PC-3 (cell line): ENCODE data around the gene SAMD14. TPM values are rescaled to one million over a fixed set of nuclear protein-coding genes. Genes with fewer than 3 reads are reported as not detected.

Experiments
- ATAC-seq: fragments of 200-7000 bp; cut with Tn5 transposase; 2 replicates; pipeline ENCODE4 v1.9.1; 2020; ENCODE audit warnings: mild to moderate bottlenecking, moderate library complexity
- BruUV-seq: library from RNA; stranded (reverse); fragments of 400-500 nt; replicated peaks from 2 replicates; lab custom pipeline; 2021; lab: Mats Ljungman, UMichigan
- CTCF ChIA-PET: fragments of 300-600 bp; sonication (Branson Sonifier 250); formaldehyde crosslinking; loops from one replicate; lab custom pipeline; 2022; ENCODE audit warnings: antibody characterized with exemption; lab: Charles Lee
- POLR2A ChIA-PET: fragments of 300-600 bp; sonication (Branson Sonifier 250); formaldehyde crosslinking; loops from one replicate; lab custom pipeline; 2022; ENCODE audit warnings: antibody characterized with exemption; ENCODE audit not compliant: unreplicated experiment; lab: Charles Lee
- DNase-seq: peaks from one replicate; pipeline ENCODE4 v3.0.0-alpha.2; 2015
- H2AFZ ChIP-seq: fragments of 300-600 bp; sonication (generic); 2 replicates; pipeline ENCODE4 v1.6.0; 2016; ENCODE audit warnings: antibody characterized with exemption, low read length
- H3F3A ChIP-seq: fragments of 300-600 bp; sonication (generic); one replicate; pipeline ENCODE4 v1.6.0; 2017; ENCODE audit warnings: antibody characterized with exemption, low read length, control low read depth, mild to moderate bottlenecking; ENCODE audit not compliant: unreplicated experiment
- H3K27ac ChIP-seq: fragments of 300-600 bp; sonication (generic); 2 replicates; pipeline ENCODE4 v1.5.1; 2016; ENCODE audit warnings: mild to moderate bottlenecking, low read length
- H3K27me3 ChIP-seq: fragments of 300-600 bp; sonication (generic); 2 replicates; pipeline ENCODE4 v1.6.1; 2016; ENCODE audit warnings: low read length, mixed read lengths
- H3K36me3 ChIP-seq: fragments of 300-600 bp; sonication (generic); 2 replicates; pipeline ENCODE4 v1.6.1; 2016; ENCODE audit warnings: low read depth, mixed run types, low read length, mixed read lengths
- H3K4me1 ChIP-seq: fragments of 300-600 bp; sonication (generic); 2 replicates; pipeline ENCODE4 v1.5.1; 2016; ENCODE audit warnings: low read length; ENCODE audit not compliant: insufficient read depth
- H3K4me2 ChIP-seq: fragments of 300-600 bp; sonication (generic); 2 replicates; pipeline ENCODE4 v1.6.0; 2016; ENCODE audit warnings: low read length
- H3K4me3 ChIP-seq: fragments of 300-600 bp; sonication (generic); 2 replicates; pipeline ENCODE4 v1.5.1; 2016; ENCODE audit warnings: mild to moderate bottlenecking, low read length, mixed read lengths
- H3K79me2 ChIP-seq: fragments of 300-600 bp; sonication (generic); 2 replicates; pipeline ENCODE4 v1.6.1; 2017; ENCODE audit warnings: low read length, mixed read lengths
- H3K9ac ChIP-seq: fragments of 300-600 bp; sonication (generic); 2 replicates; pipeline ENCODE4 v1.6.0; 2016; ENCODE audit warnings: mild to moderate bottlenecking, low read length
- H3K9me2 ChIP-seq: fragments of 300-600 bp; sonication (generic); replicated peaks from 2 replicates; pipeline ENCODE4 v1.6.1; 2016; ENCODE audit warnings: mixed run types, low read length, mixed read lengths
- H3K9me3 ChIP-seq: fragments of 300-600 bp; sonication (generic); 2 replicates; pipeline ENCODE4 v1.6.1; 2016; ENCODE audit warnings: low read length, mixed read lengths
- H4K20me1 ChIP-seq: fragments of 300-600 bp; sonication (generic); 2 replicates; pipeline ENCODE4 v1.6.1; 2016; ENCODE audit warnings: low read length, mixed read lengths
- CTCF ChIP-seq: fragments of 300-600 bp; sonication (generic); conservative IDR thresholded peaks from 2 replicates; pipeline ENCODE4 v1.5.1; 2017; ENCODE audit warnings: antibody characterized with exemption, low read depth, mild to moderate bottlenecking, low read length
- EZH2 ChIP-seq: fragments of 300-600 bp; sonication (generic); IDR thresholded peaks from one replicate; pipeline ENCODE4 v1.6.1; 2017; ENCODE audit warnings: antibody characterized with exemption, mild to moderate bottlenecking, low read length; ENCODE audit not compliant: unreplicated experiment
- EZH2phosphoT487 ChIP-seq: fragments of 300-600 bp; sonication (generic); IDR thresholded peaks from 2 replicates; pipeline ENCODE4 v1.6.1; 2018; ENCODE audit warnings: mild to moderate bottlenecking, antibody characterized with exemption, low read length, borderline replicate concordance
- intact Hi-C: fragments of 100-400 bp; cut with micrococcal nuclease; formaldehyde crosslinking; loops from 2 replicates; pipeline ENCODE4 v1.9.0; 2023
- total RNA-seq: library from RNA; depleted of rRNA; stranded (reverse); fragments of >200 nt; gene quantifications from 2 replicates; pipeline ENCODE4 v1.2.3, GENCODE V29; 2014

SAMD14 gene
- total RNA-seq, 1 experiment from 2014 or later, result 0.11 TPM

- peaks cover 10% of the 10 kb centered on the region; the same call in 1 of the 2 replicates for H3K4me1 ChIP-seq
- H3K9ac ChIP-seq, result no peak overlapping the region
- no peaks in the 10 kb centered on the region for H4K20me1 ChIP-seq
- H3K4me3 ChIP-seq, result no peak overlapping the region
- POLR2A ChIA-PET, result no interaction called here
- H3K4me2 ChIP-seq, result no peak overlapping the region
- no peak for TF ChIP-seq EZH2
- no peak for TF ChIP-seq EZH2phosphoT487
- TF ChIP-seq CTCF, result no peak
- H3K36me3 ChIP-seq, result no peaks in the 10 kb centered on the region
- H3K9me2 ChIP-seq, result no peaks in the 10 kb centered on the region
- H3K79me2 ChIP-seq, result no peaks in the 10 kb centered on the region
- H3K27me3 ChIP-seq, result no peaks in the 10 kb centered on the region
- peak; percentile 84 for ATAC-seq
- H3K27ac ChIP-seq, result no peak overlapping the region
- no peaks in the 10 kb centered on the region for H3K9me3 ChIP-seq
- no peaks in the 10 kb centered on the region for H3F3A ChIP-seq
- DNase-seq, result peak; percentile 56
- H2AFZ ChIP-seq, result no peak overlapping the region
- intact Hi-C loops, result no loop called here
- CTCF ChIA-PET, result no interaction called here
- BruUV-seq, result no TSS peak
Observed at GRCh38 chr17:50107790-50108414, 22.1 kb downstream of the SAMD14 start.

GRCh38 chr17:50106393-50107131, 23.4 kb downstream of the SAMD14 start:
- ChIA-PET POLR2A (no interaction called here), CTCF (no interaction called here)
- intact Hi-C loops, result no loop called here
- DNase-seq (no peak), ATAC-seq (no peak)
- no peaks in the 10 kb centered on the region for H3K36me3 ChIP-seq
- H3K4me3 ChIP-seq, result no peak overlapping the region
- TF ChIP-seq CTCF, result no peak
- TF ChIP-seq EZH2phosphoT487, result no peak
- no peak for TF ChIP-seq EZH2
- no peaks in the 10 kb centered on the region for H3K9me3 ChIP-seq
- no peak overlapping the region for H2AFZ ChIP-seq
- no peak overlapping the region for H3K27ac ChIP-seq
- H3K4me1 ChIP-seq, result peaks cover 15% of the 10 kb centered on the region; the same call in 1 of the 2 replicates
- no peaks in the 10 kb centered on the region for H3K27me3 ChIP-seq
- H3K4me2 ChIP-seq, result no peak overlapping the region
- no TSS peak for BruUV-seq
- no peaks in the 10 kb centered on the region for H4K20me1 ChIP-seq
- no peak overlapping the region for H3K9ac ChIP-seq
- H3K9me2 ChIP-seq, result no peaks in the 10 kb centered on the region
- H3K79me2 ChIP-seq, result no peaks in the 10 kb centered on the region
- H3F3A ChIP-seq, result no peaks in the 10 kb centered on the region

GRCh38 chr17:50105811-50106210, 24.1 kb downstream of the SAMD14 start:
- Histone ChIP-seq H3K4me1 (peaks cover 15% of the 10 kb centered on the region; the same call in 1 of the 2 replicates), H3K9me3 (no peaks in the 10 kb centered on the region), H3K36me3 (no peaks in the 10 kb centered on the region), H3K79me2 (no peaks in the 10 kb centered on the region), H3F3A (no peaks in the 10 kb centered on the region), H4K20me1 (no peaks in the 10 kb centered on the region), H3K4me3 (no peak overlapping the region), H2AFZ (no peak overlapping the region), H3K4me2 (no peak overlapping the region), H3K27me3 (no peaks in the 10 kb centered on the region), H3K27ac (no peak overlapping the region), H3K9me2 (no peaks in the 10 kb centered on the region), H3K9ac (no peak overlapping the region)
- ChIA-PET POLR2A (no interaction called here), CTCF (no interaction called here)
- TF ChIP-seq EZH2 (no peak), CTCF (no peak), EZH2phosphoT487 (no peak)
- BruUV-seq, result no TSS peak
- ATAC-seq (no peak), DNase-seq (no peak)
- intact Hi-C loops, result no loop called here
